PC-9 (cell line): ENCODE results near the gene RPL41. TPM values are rescaled to one million over a fixed set of nuclear protein-coding genes. Genes with fewer than 3 reads are reported as not detected.
A peak's percentile ranks its signal among the peaks of the same experiment; 100 is the strongest.

Source experiments
- BruUV-seq: library from RNA; stranded (reverse); fragments of 400-500 nt; replicated peaks from 2 replicates; lab custom pipeline; 2021; lab: Mats Ljungman, UMichigan
- CTCF ChIA-PET: fragments of 300-600 bp; sonication (Branson Sonifier 250); formaldehyde crosslinking; loops from one replicate; lab custom pipeline; 2022; ENCODE audit warnings: antibody characterized with exemption; lab: Charles Lee
- POLR2A ChIA-PET: fragments of 300-600 bp; sonication (Branson Sonifier 250); formaldehyde crosslinking; loops from one replicate; lab custom pipeline; 2022; ENCODE audit warnings: antibody characterized with exemption; ENCODE audit not compliant: unreplicated experiment; lab: Charles Lee
- DNase-seq, 2 experiments: peaks; one replicate each; pipeline versions ENCODE4 v3.0.0 to v3.0.0-alpha.2; 2015 to 2022; ENCODE audit warnings: mixed read lengths in 1 of 2
- H2AFZ ChIP-seq: fragments of 200-600 bp; sonication (generic); 2 replicates; pipeline ENCODE4 v1.8.1; 2017; ENCODE audit warnings: antibody characterized with exemption
- H3F3A ChIP-seq: fragments of 200-600 bp; sonication (generic); 2 replicates; pipeline ENCODE4 v1.8.1; 2017; ENCODE audit warnings: antibody characterized with exemption, mild to moderate bottlenecking, low read depth; ENCODE audit not compliant: insufficient read depth
- H3K27ac ChIP-seq: fragments of 200-600 bp; sonication (generic); 2 replicates; pipeline ENCODE4 v1.6.1; 2016; ENCODE audit warnings: mixed run types
- H3K27me3 ChIP-seq: fragments of 200-600 bp; sonication (generic); 2 replicates; pipeline ENCODE4 v1.6.1; 2016; ENCODE audit warnings: low read depth, mixed run types; ENCODE audit not compliant: insufficient read depth
- H3K36me3 ChIP-seq: fragments of 200-600 bp; sonication (generic); 2 replicates; pipeline ENCODE4 v1.6.1; 2016; ENCODE audit warnings: low read depth, mixed run types
- H3K4me1 ChIP-seq: fragments of 200-600 bp; sonication (generic); replicated peaks from 2 replicates; pipeline ENCODE4 v1.6.1; 2016; ENCODE audit warnings: mixed run types; ENCODE audit not compliant: insufficient read depth
- H3K4me2 ChIP-seq: fragments of 200-600 bp; sonication (generic); 2 replicates; pipeline ENCODE4 v1.6.1; 2017; ENCODE audit warnings: mixed run types
- H3K4me3 ChIP-seq: fragments of 200-600 bp; sonication (generic); 2 replicates; pipeline ENCODE4 v1.6.1; 2016; ENCODE audit warnings: mixed run types
- H3K79me2 ChIP-seq: fragments of 200-600 bp; sonication (generic); 2 replicates; pipeline ENCODE4 v1.6.1; 2017; ENCODE audit warnings: low read depth, mixed run types
- H3K9me2 ChIP-seq: fragments of 200-600 bp; sonication (generic); 2 replicates; pipeline ENCODE4 v1.8.1; 2017; ENCODE audit warnings: mild to moderate bottlenecking; ENCODE audit not compliant: insufficient read depth
- H3K9me3 ChIP-seq: fragments of 200-600 bp; sonication (generic); 2 replicates; pipeline ENCODE4 v1.8.1; 2016; ENCODE audit warnings: low read depth; ENCODE audit not compliant: insufficient read depth
- H4K20me1 ChIP-seq: fragments of 200-600 bp; sonication (generic); 2 replicates; pipeline ENCODE4 v1.8.1; 2017; ENCODE audit not compliant: insufficient read depth
- CTCF ChIP-seq: fragments of 200-600 bp; sonication (generic); conservative IDR thresholded peaks from 2 replicates; pipeline ENCODE4 v1.6.1; 2017; ENCODE audit warnings: mixed run types, antibody characterized with exemption, mild to moderate bottlenecking, moderate library complexity
- EZH2 ChIP-seq: fragments of 200-600 bp; sonication (generic); IDR thresholded peaks from 2 replicates; pipeline ENCODE4 v1.8.0; 2017; ENCODE audit warnings: antibody characterized with exemption, low read depth
- intact Hi-C: fragments of 100-400 bp; cut with micrococcal nuclease; formaldehyde crosslinking; loops from one replicate; pipeline ENCODE4 v1.10.0; 2022; ENCODE audit not compliant: unreplicated experiment
- total RNA-seq: library from RNA; stranded (reverse); gene quantifications from 2 replicates; pipeline ENCODE4 v1.2.3, GENCODE V29; 2021

The RPL41 gene
- total RNA-seq, 1 experiment from 2014 or later, result 3,423 TPM

GRCh38 chr12:56086608-56087007 lies 29.8 kb upstream of the RPL41 start:
- intact Hi-C loops, result no loop called here
- Histone ChIP-seq H3K4me3 (no peak overlapping the region), H2AFZ (no peak overlapping the region), H3K27ac (no peak overlapping the region), H3F3A (peaks cover 14% of the 10 kb centered on the region; the same call in 1 of the 2 replicates), H3K4me1 (peaks cover 35% of the 10 kb centered on the region), H3K27me3 (no peaks in the 10 kb centered on the region), H3K4me2 (peak overlapping the region; percentile 55), H3K9me2 (no peaks in the 10 kb centered on the region), H3K9me3 (no peaks in the 10 kb centered on the region), H3K36me3 (peaks cover 23% of the 10 kb centered on the region), H4K20me1 (peaks cover 6% of the 10 kb centered on the region; the same call in 1 of the 2 replicates), H3K79me2 (peaks cover 33% of the 10 kb centered on the region)
- BruUV-seq, result no TSS peak
- DNase-seq, result no peak
- no peak for TF ChIP-seq CTCF
- TF ChIP-seq EZH2, result no peak
- CTCF ChIA-PET, result no interaction called here
- POLR2A ChIA-PET, result no interaction called here

GRCh38 chr12:56087220-56087619 lies 29.2 kb upstream of the RPL41 start:
- Histone ChIP-seq H3K27me3 (no peaks in the 10 kb centered on the region), H3K9me3 (no peaks in the 10 kb centered on the region), H3K27ac (no peak overlapping the region), H3F3A (peaks cover 16% of the 10 kb centered on the region; the same call in 1 of the 2 replicates), H4K20me1 (peaks cover under 1% of the 10 kb centered on the region; the same call in 1 of the 2 replicates), H3K4me2 (peak overlapping the region; percentile 55; the same call in 1 of the 2 replicates), H3K4me3 (no peak overlapping the region), H3K4me1 (peaks cover 29% of the 10 kb centered on the region), H3K36me3 (peaks cover 23% of the 10 kb centered on the region), H2AFZ (no peak overlapping the region), H3K9me2 (no peaks in the 10 kb centered on the region), H3K79me2 (peaks cover 26% of the 10 kb centered on the region)
- intact Hi-C loops, result no loop called here
- peak; percentile 40 to 47 for DNase-seq
- ChIA-PET CTCF (no interaction called here), POLR2A (no interaction called here)
- TF ChIP-seq EZH2 (no peak), CTCF (no peak)
- BruUV-seq, result no TSS peak

GRCh38 chr12:56097738-56098137 lies 18.7 kb upstream of the RPL41 start:
- Histone ChIP-seq H3F3A (peaks cover 20% of the 10 kb centered on the region; the same call in 1 of the 2 replicates), H2AFZ (no peak overlapping the region), H3K27ac (no peak overlapping the region), H3K79me2 (no peaks in the 10 kb centered on the region), H3K36me3 (peaks cover 23% of the 10 kb centered on the region), H3K9me2 (no peaks in the 10 kb centered on the region), H3K4me2 (no peak overlapping the region), H3K27me3 (no peaks in the 10 kb centered on the region), H3K4me3 (no peak overlapping the region), H3K4me1 (peaks cover under 1% of the 10 kb centered on the region), H3K9me3 (no peaks in the 10 kb centered on the region), H4K20me1 (no peaks in the 10 kb centered on the region)
- ChIA-PET POLR2A (no interaction called here), CTCF (no interaction called here)
- no peak for DNase-seq
- no TSS peak for BruUV-seq
- intact Hi-C loops, result no loop called here
- TF ChIP-seq CTCF (no peak), EZH2 (no peak)
